GM12878 (cell line): ENCODE data around the gene SLF2.

Experiments used
- EGR1 ChIP-seq, 2 experiments: IDR thresholded peaks; 1 replicate in 1 of 2; 2 replicates in 1 of 2; pipeline ENCODE4 v1.6.1; 2011 to 2012; ENCODE audit warnings: low read depth in 2 of 2, low read length in 2 of 2, borderline replicate concordance in 1 of 2, mild to moderate bottlenecking in 1 of 2, moderate library complexity in 1 of 2
- MYC ChIP-seq: IDR thresholded peaks from 2 replicates; pipeline ENCODE4 v1.6.1; 2011; ENCODE audit warnings: mild to moderate bottlenecking, low read length, moderate library complexity, inconsistent platforms; ENCODE audit not compliant: insufficient read depth, insufficient replicate concordance, insufficient read length, severe bottlenecking
- NFIC ChIP-seq: IDR thresholded peaks from 2 replicates; pipeline ENCODE4 v1.6.1; 2012; ENCODE audit warnings: low read depth, mild to moderate bottlenecking, inconsistent platforms, low read length, moderate library complexity
- POLR2A ChIP-seq: IDR thresholded peaks from 2 replicates; pipeline ENCODE4 v1.6.1; 2011; ENCODE audit warnings: low read depth, mild to moderate bottlenecking, low read length
- TARDBP ChIP-seq: IDR thresholded peaks from 2 replicates; pipeline ENCODE4 v1.6.1; 2016; ENCODE audit warnings: borderline replicate concordance
- ZNF274 ChIP-seq: IDR thresholded peaks from one replicate; pipeline ENCODE4 v1.8.0; 2011; ENCODE audit not compliant: insufficient read length, insufficient read depth
- TF ChIP-seq, protein P1 (sequence below), 3 experiments: IDR thresholded peaks in 2 of 3; conservative IDR thresholded peaks in 1 of 3; 2 replicates each; pipeline ENCODE4 v1.5.1; 2011; ENCODE audit warnings: low read depth in 3 of 3, low read length in 3 of 3, mild to moderate bottlenecking in 3 of 3, control low read depth in 2 of 3, moderate library complexity in 2 of 3, inconsistent platforms in 1 of 3, mixed read lengths in 1 of 3; ENCODE audit not compliant: control insufficient read depth in 2 of 3, insufficient read depth in 1 of 3; ENCODE audit errors: extremely low read depth in 1 of 3
- TF ChIP-seq, protein P2 (sequence below): IDR thresholded peaks from 2 replicates; pipeline ENCODE4 v1.6.1; 2012; ENCODE audit warnings: low read length, inconsistent platforms

DNA sequence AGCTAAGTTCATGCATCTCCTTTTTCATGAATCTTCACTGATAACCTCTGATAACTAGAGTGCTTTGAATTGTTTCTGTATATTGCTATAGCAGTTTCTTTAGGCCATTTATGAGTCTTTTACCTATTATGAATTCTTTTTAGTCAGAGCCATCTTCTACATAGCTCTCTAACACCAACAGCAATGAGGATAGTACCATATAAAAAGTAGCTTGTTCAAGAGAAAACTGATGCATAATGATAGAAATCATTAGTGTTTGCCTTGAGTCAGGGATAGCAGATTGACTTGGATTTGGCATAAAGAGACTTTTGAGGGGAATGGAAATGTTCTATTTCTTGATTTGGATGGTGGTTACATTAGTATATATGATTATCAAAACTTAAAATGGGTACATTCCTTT lies 30.7 kb downstream of the SLF2 start:
- TF ChIP-seq, protein P1, sequence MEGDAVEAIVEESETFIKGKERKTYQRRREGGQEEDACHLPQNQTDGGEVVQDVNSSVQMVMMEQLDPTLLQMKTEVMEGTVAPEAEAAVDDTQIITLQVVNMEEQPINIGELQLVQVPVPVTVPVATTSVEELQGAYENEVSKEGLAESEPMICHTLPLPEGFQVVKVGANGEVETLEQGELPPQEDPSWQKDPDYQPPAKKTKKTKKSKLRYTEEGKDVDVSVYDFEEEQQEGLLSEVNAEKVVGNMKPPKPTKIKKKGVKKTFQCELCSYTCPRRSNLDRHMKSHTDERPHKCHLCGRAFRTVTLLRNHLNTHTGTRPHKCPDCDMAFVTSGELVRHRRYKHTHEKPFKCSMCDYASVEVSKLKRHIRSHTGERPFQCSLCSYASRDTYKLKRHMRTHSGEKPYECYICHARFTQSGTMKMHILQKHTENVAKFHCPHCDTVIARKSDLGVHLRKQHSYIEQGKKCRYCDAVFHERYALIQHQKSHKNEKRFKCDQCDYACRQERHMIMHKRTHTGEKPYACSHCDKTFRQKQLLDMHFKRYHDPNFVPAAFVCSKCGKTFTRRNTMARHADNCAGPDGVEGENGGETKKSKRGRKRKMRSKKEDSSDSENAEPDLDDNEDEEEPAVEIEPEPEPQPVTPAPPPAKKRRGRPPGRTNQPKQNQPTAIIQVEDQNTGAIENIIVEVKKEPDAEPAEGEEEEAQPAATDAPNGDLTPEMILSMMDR (IDR thresholded peaks at IDR 0.05 in 2 of 3, conservative IDR thresholded peaks at IDR 0.05 in 1 of 3; ENCODE audit: control insufficient read depth in 2 of 3, extremely low read depth in 1 of 3, insufficient read depth in 1 of 3, low read depth in 3 of 3, low read length in 3 of 3): no peak
- TF ChIP-seq ZNF274: no peak
- no peak for TF ChIP-seq EGR1 (IDR thresholded peaks at IDR 0.05; ENCODE audit: borderline replicate concordance in 1 of 2, low read depth in 2 of 2, low read length in 2 of 2)
- TF ChIP-seq POLR2A: no peak
- no peak for TF ChIP-seq NFIC
- no peak for TF ChIP-seq MYC
- TF ChIP-seq, protein P2, sequence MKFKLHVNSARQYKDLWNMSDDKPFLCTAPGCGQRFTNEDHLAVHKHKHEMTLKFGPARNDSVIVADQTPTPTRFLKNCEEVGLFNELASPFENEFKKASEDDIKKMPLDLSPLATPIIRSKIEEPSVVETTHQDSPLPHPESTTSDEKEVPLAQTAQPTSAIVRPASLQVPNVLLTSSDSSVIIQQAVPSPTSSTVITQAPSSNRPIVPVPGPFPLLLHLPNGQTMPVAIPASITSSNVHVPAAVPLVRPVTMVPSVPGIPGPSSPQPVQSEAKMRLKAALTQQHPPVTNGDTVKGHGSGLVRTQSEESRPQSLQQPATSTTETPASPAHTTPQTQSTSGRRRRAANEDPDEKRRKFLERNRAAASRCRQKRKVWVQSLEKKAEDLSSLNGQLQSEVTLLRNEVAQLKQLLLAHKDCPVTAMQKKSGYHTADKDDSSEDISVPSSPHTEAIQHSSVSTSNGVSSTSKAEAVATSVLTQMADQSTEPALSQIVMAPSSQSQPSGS: no peak
- no peak for TF ChIP-seq TARDBP
